Epithelial cell of alveolus of lung (primary cell): Measurements from ENCODE around the gene BBS9. TPM values are rescaled to one million over a fixed set of nuclear protein-coding genes. Genes with fewer than 3 reads are reported as not detected.

Experiments
- total RNA-seq: library from RNA; depleted of rRNA; stranded (reverse); fragments of >200 nt; gene quantifications from 2 replicates; pipeline ENCODE4 v1.2.1, GENCODE V29; 2015

Gene BBS9
- total RNA-seq = 10.0 and 11.1 TPM in 2 replicates

DNA sequence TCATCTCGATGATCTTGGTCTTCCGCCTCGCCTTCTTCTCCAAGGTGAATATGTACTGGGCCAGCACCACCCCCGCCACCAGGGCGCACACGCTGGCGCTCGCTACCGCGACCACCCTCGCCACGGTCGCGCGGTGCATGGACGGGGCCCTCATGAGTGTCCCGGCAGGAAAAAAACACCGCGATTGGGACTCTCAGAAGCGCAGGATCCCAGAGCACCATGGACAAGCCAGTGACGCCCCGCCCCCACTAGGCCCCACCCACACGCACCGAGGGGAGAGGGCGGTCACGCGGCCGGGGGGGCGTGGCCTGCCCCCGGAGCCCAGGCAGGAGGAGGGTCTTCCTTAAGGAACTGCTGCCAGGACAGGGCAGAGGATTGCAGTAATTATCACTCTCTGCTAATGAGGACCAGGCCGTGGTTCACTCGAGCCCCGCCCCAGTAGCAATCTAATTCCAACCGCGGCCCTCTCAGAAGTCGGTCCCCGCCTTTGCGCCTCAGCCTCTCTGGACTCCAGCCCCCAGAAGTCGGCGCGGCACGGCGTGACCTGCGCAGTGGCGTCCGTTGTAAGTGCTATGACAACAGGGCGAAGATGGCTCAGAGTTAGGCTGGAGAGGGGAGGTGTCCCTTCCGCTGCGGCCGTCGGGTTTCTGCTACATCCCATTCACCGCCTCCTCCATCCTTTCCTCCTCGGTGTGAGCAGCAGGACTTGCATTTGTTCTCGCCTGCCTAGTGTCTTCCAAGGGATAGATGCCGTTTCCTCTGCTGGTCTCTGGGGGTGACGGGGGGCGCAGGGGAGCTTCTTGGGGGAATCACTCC is at the start of gene BBS9:
BBS9 (plus strand) TSS at position 575 of the 816 bp plus-strand sequence. CDS start 16,689 bp downstream, outside the sequence.

DNA sequence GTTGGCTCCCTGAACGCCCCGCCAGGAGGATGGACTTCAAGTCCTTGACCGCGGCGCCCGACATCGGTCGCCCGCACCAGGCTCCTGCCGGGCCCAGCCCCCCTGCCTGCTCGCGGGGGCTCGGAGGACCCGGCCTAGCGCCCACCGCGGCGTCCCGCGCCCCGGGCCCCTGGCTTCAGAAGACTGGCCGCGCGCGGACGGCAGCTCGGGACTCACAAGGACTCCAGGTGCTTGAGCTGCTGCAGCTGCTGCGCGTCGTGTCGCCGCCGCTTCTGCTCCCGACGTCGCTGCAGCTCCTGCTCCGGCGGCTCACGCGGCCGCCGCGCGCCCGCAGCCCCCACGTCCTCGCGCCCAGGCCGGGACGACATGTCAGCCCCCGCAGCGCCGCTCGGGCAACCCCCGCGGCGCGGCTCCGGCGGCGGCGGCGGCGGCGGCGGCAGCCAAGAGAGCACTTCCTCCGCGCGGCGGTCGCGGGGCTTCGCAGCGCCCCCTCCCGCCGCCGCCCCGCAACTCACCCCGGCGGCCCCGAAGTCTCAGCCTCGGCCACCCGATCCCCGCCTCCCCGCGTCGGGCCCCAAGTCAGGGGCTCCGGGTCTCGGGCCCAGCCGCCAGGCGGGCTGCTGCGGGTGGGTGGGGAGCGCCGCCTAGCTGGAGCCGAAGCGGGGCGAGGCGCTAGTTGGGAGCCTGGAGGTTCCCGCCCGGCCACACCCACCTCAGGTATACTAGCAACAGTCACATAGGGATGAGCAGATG is 20.2 kb upstream of the BBS9 start, which contains the start of gene RP9:
RP9 (minus strand) TSS at position 400 of the 753 bp plus-strand sequence; CDS start at position 368, 32 bp downstream.

Other genes with a start within 250 kb of the BBS9 start
- 17.4 and 22.8 TPM in 2 replicates for gene KBTBD2, start 237.8 kb upstream of the BBS9 start, total RNA-seq
- gene FKBP9, start 172.1 kb upstream of the BBS9 start, total RNA-seq = 198 and 249 TPM in 2 replicates
- 16.5 and 21.7 TPM in 2 replicates for gene NT5C3A, start 66.8 kb upstream of the BBS9 start, total RNA-seq
- gene RP9, start 20.2 kb upstream of the BBS9 start, total RNA-seq = 11.1 and 18.3 TPM in 2 replicates